Gastrocnemius medialis (tissue), 4 donors: ENCODE results near the gene OCA2.

Experiments used
- CTCF ChIP-seq, 5 experiments: fragments of 450-650 bp in 3 of 5; fragments of 200-600 bp in 2 of 5; sonication (generic) in 2 of 5; IDR thresholded peaks in 4 of 5; conservative IDR thresholded peaks in 1 of 5; 1 replicate in 4 of 5; 2 replicates in 1 of 5; pipeline ENCODE4 v1.5.1; 2016 to 2019; ENCODE audit warnings: antibody characterized with exemption in 5 of 5, mild to moderate bottlenecking in 3 of 5, moderate library complexity in 3 of 5
- POLR2A ChIP-seq, 2 donors: fragments of 450-650 bp; IDR thresholded peaks; one replicate each; pipeline ENCODE4 v1.6.1; 2017; ENCODE audit warnings: antibody characterized with exemption in 2 of 2, mild to moderate bottlenecking in 2 of 2, moderate library complexity in 2 of 2

- TF ChIP-seq CTCF (IDR thresholded peaks at IDR 0.05 in 4 of 5, conservative IDR thresholded peaks at IDR 0.05 in 1 of 5) (no peak), POLR2A (IDR thresholded peaks at IDR 0.05) (no peak)
Measured at GRCh38 chr15:27763514-27763913, 335.6 kb downstream of the OCA2 start.
